GM21528 (cell line): Measurements from ENCODE around the gene UBE2Z.
"Not testable (repeated sequence)": the region's sequence is repeated elsewhere in the genome, so short reads cannot be mapped to it uniquely, and the experiment has no call there.

Experiments used
- ATAC-seq: cut with Tn5 transposase; IDR thresholded peaks from one replicate; pipeline ENCODE4 v1.9.1; 2021; ENCODE audit warnings: mild to moderate bottlenecking, moderate library complexity; ENCODE audit not compliant: unreplicated experiment, low FRiP score

The UBE2Z gene

GRCh38 chr17:48903401-48903800 lies 4.8 kb upstream of the UBE2Z start:
- no peak for ATAC-seq

- no peak for ATAC-seq
These were observed 3.8 kb upstream of the UBE2Z start for GRCh38 chr17:48904428-48904827.

GRCh38 chr17:48905987-48906515 lies 2.2 kb upstream of the UBE2Z start:
- ATAC-seq = no peak

DNA sequence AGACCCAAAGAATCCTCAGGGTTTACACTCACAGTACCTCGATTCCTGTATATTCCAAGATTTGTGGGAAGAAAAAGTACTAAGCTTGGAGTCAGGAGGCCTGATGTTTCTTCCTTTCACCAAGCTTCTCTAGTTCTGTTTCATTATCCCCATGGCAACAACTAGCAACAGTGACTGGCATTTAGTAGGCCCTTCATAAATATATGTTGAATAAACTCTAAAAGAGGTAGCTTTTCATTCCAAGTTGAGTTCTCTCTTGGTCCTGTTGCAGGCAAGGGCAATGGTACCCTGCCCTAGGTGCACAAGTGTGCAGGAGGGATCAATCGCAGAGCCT lies 527 bp upstream of the UBE2Z start:
- ATAC-seq = no peak

DNA sequence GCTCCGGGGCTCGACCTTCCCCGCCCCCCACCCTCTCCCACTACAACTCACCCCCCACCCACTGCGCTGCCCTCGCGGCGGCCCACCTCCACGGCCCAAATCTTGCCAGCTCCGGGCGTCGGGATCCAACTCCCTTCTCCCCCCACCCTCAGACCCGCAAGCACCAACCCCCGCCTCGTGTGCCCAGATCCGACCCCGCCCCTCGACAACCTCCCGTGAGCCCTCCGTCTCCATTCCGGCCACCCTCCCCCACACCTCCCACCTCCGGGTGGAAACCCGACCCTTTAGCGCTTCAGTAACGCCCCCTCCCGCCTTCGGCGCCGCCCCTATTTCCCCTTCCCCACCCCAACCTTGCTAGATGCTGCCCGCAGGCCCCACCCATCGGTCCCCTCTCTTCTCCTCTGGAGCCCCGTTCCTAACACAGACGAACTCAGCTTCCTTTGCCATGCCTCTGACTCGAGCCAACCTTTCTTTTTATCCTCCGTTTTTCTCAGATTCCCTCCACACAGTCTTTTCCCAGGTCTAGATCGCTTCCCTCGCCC lies 717 bp downstream of the UBE2Z start:
- peak; percentile 19 for ATAC-seq

DNA sequence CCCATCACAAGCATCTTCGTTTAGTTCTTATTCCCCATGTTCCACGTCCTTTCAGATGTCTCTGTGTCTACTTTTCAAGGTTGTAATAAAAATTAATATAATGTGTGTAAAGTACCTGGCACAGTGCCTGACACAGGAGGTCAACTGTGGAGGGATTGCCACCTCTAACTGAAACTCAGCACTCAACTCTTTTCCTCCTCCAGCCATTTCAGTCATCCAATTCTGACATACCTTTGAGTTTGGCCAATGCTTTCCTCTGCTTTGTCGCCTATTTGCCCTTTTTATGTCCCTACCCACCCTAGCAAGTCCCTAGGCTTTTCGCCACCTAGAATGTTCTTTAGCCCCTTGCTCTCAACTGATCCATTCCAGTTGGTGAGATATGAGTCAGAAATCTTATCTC lies 1.6 kb downstream of the UBE2Z start:
- no peak for ATAC-seq

DNA sequence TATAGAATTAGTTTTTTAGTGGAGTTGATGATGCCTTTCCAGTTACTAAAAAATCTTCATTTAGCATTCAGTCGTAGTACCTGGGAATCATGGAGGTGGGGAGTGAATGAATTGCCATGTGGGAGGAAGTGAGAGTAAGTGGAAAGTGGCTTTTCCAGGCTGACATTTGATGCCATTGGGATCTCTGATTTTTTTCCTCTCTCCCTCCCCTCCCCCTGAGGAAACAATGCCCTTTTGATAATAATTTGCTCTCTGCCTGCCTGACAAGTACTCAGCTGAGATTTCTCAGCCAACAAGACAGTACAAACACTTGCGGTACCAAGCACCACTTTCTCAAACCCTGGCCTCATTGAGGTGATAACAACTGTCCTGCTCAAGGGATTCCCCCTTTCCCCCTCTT lies 2.2 kb downstream of the UBE2Z start:
- ATAC-seq = no peak

DNA sequence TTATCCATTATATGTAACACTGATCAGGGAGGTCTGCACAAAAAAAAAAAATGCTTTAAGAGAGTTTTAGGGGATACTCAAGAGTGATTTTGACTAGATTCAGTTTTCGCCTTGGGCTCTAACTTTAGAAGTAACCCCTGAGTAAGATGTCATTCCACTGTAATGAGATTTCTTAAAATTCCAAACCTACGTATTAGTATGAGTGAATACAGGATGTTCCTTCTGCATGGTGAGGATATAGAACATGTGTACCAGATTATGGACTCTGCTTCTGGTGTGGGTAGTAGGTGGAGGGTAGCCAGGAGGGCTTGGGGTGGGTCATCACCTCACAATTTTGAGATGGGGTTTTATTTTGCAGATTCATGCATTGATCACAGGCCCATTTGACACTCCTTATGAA lies 4.3 kb downstream of the UBE2Z start:
- no peak for ATAC-seq

GRCh38 chr17:48915459-48916282 lies 7.5 kb downstream of the UBE2Z start:
- peak; percentile 66 for ATAC-seq

DNA sequence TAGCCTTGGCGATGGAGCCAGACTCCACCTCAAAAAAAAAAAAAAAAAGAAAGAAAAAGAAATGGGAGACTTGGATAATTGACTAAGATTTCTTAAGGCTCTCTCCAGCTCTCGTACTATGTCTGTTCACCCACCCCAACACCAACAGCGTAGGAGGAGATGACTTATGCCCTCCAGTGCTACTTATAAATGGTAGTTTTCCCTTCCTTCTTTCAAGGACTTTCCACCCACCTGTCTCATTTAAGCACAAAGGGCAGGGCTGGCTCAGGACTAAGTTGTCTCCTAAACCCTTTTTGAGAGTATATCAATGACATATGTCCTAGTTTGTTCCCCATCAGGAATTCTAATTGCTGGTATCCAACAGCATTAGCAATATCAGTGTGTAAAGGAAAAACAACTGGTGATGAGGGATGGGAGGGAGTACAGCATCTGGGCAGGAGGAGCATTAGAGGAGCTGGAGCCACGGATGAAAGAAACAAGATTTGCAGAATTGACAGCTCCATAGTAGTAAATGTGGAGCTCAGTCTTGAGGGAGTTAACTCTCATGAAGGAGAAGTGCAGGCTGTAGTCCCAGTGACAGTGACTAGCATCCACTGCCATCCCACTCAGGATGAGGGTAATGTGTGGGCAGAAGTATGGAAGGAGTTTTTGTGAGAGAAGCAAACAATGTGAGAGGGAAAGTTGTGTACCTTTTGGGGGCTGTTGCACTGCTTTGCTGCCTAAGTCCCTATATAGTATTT lies 17.2 kb downstream of the UBE2Z start:
- no peak for ATAC-seq

GRCh38 chr17:48925991-48926342 lies 17.8 kb downstream of the UBE2Z start:
- ATAC-seq = no peak

DNA sequence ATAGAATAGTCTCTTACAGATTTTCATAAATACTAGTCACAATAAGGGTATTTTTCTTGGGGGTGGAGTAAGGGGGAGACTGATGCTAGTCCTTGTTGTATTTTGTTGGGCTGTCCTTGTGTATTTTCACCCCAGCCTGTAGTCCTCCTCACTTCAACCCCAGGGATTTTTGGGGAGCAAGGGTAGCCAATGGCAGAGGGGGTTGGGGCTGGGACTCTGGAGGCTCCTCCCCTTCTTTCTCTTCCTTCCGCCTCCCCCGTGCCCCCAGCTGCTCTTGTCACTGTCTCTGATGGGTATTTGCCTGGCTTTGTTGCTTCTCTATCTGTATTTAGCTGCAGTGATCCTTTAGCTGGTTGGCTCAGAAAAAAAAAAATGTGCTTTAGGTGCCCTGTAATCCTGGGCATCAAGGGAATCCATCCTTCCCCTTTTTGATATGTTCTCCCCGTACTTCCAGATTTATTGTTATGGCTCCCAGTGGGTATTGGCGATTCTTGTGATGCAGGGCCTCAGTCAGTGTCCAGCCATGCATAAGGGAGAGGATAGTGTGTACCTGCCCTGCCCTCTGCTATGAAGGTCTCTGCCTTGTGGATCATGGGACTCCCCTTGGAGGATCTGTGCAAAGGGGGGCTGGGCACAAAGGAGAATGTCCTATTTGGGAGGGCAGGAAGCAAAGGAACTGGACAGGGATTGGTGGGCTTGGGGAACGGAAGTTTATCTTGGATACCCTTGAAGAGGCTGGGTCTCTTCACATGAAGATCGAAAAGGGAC lies 20.0 kb downstream of the UBE2Z start:
- ATAC-seq = no peak

- ATAC-seq = no peak
These were observed 20.9 kb downstream of the UBE2Z start for GRCh38 chr17:48928876-48929811.

GRCh38 chr17:48929812-48930165 lies 21.6 kb downstream of the UBE2Z start:
- ATAC-seq = no peak

DNA sequence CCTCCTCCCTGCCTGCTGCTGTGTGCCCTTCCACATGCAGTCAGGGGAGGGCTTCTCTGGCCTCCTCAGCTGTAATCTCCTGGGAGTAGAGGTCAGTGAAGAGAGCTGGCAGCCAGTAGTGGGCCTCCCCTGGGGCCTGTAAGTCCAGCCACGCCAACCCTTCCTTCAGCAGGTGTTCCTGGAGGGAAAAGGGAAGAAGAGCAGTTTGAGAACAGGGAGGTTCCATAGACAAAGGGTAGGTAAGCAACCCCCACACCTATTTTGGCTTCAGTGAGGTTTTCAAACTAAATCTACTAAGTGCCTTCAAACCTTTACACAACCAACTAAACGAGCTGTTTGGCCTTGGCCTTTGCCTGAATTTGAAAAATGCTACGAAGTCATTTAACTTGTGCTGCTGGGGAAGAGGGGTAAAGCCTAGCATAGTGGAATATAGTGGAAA lies 22.2 kb downstream of the UBE2Z start:
- ATAC-seq = no peak

- no peak for ATAC-seq
These were observed 24.8 kb downstream of the UBE2Z start for GRCh38 chr17:48933035-48933434.

DNA sequence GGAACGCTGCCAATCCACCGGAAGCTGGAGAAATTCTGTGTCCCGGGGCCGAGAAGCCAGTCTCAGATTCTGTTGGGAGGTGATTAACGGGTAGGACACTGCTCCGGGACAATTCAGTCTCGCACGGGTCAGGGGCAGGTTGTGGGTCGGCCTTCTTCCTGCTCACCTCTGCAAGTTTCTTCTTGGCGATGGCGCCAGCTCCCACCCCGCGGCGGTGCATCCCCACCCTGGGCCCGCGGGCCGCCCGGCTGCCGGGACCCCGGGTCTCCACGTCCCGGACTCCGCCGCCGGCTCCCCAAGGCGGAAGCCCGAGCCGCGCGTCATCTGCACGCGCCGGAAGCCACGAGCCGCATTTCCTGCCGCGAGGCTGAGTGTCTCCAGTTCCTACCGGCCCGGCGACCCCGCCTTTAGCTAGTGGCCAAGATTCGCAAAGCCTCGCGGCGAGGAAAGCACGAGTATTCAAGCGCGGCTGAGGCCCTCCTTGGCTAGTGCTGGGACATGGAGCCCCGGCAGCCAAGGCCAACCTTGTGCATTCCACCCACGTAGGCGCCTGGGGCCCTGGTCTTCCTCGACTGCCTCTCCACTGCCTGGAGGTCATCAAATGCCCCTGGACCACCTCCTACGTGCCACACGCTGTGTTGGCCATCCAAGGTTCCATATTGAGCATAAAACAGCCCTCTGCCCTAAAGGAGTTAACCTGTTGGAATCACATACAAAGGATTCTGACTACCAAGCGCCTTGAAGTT lies 36.5 kb downstream of the UBE2Z start, which contains the start of gene SNF8:
Gene SNF8, minus strand, starts transcription at position 328 of the 746 bp plus-strand sequence. Its CDS starts 108 bp downstream, at position 220.
- peak; percentile 75 for ATAC-seq

DNA sequence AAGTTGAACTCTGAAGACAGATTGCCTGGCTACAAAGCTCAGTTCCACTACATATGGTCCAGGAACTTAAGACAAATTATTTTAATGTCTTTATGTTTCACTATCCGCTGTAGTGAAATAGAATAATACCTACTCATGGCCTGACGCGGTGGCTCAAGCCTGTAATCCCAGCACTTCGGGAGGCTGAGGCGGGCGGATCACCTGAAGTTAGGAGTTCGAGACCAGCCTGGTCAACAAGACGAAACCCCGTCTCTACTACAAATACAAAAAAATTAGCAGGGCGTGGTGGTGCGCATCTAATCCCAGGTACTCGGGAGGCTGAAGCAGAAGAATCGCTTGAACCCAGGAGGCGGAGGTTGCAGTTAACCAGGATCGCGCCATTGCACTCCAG lies 37.0 kb downstream of the UBE2Z start:
- ATAC-seq = not testable (repeated sequence)

GRCh38 chr17:48951572-48951971 lies 43.4 kb downstream of the UBE2Z start:
- no peak for ATAC-seq
